Cardiac muscle cell (in vitro differentiated cells and primary cell): ENCODE measurements around the gene SLC7A9. TPM values are rescaled to one million over a fixed set of nuclear protein-coding genes. Genes with fewer than 3 reads are reported as not detected.

Experiments used
- DNase-seq, 2 donors: peaks; one replicate each; pipeline versions ENCODE4 v3.0.0 to v3.0.0-alpha.2; 2010 to 2017; ENCODE audit warnings: low read depth in 1 of 2, low spot score in 1 of 2
- H3K27ac ChIP-seq: fragments of 200-600 bp; sonication (generic); 2 replicates; pipeline ENCODE4 v1.5.1; 2016
- H3K27me3 ChIP-seq: fragments of 200-600 bp; sonication (generic); 2 replicates; pipeline ENCODE4 v1.6.0; 2016; ENCODE audit warnings: control low read depth
- H3K36me3 ChIP-seq: fragments of 200-600 bp; sonication (generic); 2 replicates; pipeline ENCODE4 v1.5.1; 2016; ENCODE audit warnings: control low read depth
- H3K4me1 ChIP-seq: fragments of 200-600 bp; sonication (generic); 2 replicates; pipeline ENCODE4 v1.8.1; 2017; ENCODE audit warnings: low read depth, mild to moderate bottlenecking, mixed run types
- H3K4me3 ChIP-seq: fragments of 200-600 bp; sonication (generic); 2 replicates; pipeline ENCODE4 v1.5.1; 2016; ENCODE audit warnings: mild to moderate bottlenecking
- H3K9me3 ChIP-seq: fragments of 200-600 bp; sonication (generic); 2 replicates; pipeline ENCODE4 v1.5.1; 2017; ENCODE audit warnings: low read depth, mild to moderate bottlenecking, control low read depth
- polyA plus RNA-seq: library from polyadenylated mRNA; unstranded; fragments of >200 nt; fragmentation: Nextera tagmentation; extraction: Ambion mirVana; gene quantifications from 2 replicates; pipeline ENCODE4 v1.2.1, GENCODE V29; 2016
- total RNA-seq: library from RNA; depleted of rRNA; stranded (reverse); fragments of >200 nt; gene quantifications from 2 replicates; pipeline ENCODE4 v1.2.3, GENCODE V29; 2016
- TF ChIP-seq, protein P1 (sequence below): IDR thresholded peaks from 2 replicates; pipeline ENCODE4 v1.5.1; 2012; ENCODE audit warnings: low read depth, mild to moderate bottlenecking, low read length

SLC7A9 gene
- total and polyA plus RNA-seq, 2 experiments from 2014 or later = 0.67 to 0.71 TPM

DNA sequence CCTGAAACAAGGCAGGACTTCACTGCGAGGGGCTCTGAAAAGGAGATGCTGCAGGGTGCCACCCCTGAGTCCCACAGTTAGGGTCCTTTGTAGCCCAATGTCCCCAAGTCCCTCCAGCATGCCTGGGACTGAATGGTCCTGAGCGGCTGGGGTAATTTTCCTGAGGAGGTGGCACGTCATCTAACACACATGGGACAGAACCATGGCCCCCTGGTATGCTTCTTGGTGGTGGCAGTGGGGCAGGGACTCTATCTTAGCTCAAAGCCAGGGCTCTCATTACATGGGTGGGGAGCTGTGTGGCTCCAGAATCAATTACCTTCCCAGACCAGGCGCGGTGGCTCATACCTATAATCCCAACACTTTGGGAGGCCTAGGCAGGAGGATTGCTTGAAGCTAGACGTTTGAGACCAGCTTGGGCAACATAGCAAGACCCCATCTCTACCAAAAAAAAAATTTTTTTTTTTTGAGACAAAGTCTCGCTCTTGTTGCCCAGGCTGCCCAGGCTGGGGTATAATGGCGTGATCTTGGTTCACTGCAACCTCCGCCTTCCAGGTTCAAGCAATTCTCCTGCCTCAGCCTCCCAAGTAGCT lies 7.9 kb upstream of the SLC7A9 start:
- Histone ChIP-seq H3K4me3 (no peak overlapping the region), H3K27me3 (no peaks in the 10 kb centered on the region), H3K27ac (no peak overlapping the region), H3K4me1 (no peaks in the 10 kb centered on the region), H3K9me3 (no peaks in the 10 kb centered on the region), H3K36me3 (no peaks in the 10 kb centered on the region)
- TF ChIP-seq, protein P1, sequence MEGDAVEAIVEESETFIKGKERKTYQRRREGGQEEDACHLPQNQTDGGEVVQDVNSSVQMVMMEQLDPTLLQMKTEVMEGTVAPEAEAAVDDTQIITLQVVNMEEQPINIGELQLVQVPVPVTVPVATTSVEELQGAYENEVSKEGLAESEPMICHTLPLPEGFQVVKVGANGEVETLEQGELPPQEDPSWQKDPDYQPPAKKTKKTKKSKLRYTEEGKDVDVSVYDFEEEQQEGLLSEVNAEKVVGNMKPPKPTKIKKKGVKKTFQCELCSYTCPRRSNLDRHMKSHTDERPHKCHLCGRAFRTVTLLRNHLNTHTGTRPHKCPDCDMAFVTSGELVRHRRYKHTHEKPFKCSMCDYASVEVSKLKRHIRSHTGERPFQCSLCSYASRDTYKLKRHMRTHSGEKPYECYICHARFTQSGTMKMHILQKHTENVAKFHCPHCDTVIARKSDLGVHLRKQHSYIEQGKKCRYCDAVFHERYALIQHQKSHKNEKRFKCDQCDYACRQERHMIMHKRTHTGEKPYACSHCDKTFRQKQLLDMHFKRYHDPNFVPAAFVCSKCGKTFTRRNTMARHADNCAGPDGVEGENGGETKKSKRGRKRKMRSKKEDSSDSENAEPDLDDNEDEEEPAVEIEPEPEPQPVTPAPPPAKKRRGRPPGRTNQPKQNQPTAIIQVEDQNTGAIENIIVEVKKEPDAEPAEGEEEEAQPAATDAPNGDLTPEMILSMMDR = no peak
- DNase-seq = no peak

DNA sequence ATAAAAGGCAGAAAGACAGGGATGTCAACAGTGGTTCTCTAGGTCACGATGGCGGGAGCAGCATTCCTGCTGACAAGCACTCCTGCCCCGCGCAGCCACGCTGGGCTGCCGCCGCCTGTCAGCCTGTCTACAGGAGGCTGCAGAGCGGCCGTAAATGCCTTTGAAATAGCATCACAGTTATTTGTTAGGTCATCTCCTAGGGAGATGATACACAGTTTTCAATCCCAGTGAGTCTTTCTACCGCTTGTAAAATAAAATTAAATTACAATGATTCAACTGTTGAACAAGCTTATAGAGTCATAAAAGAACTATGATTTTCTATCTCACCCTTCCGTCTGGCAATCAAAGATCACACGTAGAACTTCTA lies 7.3 kb upstream of the SLC7A9 start:
- no peaks in the 10 kb centered on the region for H3K36me3 ChIP-seq
- H3K4me1 ChIP-seq = no peaks in the 10 kb centered on the region
- no peak overlapping the region for H3K4me3 ChIP-seq
- H3K9me3 ChIP-seq = no peaks in the 10 kb centered on the region
- H3K27ac ChIP-seq = no peak overlapping the region
- no peaks in the 10 kb centered on the region for H3K27me3 ChIP-seq
- TF ChIP-seq, protein P1 = no peak
- DNase-seq = peak in 1 of 2 donors; percentile 12

DNA sequence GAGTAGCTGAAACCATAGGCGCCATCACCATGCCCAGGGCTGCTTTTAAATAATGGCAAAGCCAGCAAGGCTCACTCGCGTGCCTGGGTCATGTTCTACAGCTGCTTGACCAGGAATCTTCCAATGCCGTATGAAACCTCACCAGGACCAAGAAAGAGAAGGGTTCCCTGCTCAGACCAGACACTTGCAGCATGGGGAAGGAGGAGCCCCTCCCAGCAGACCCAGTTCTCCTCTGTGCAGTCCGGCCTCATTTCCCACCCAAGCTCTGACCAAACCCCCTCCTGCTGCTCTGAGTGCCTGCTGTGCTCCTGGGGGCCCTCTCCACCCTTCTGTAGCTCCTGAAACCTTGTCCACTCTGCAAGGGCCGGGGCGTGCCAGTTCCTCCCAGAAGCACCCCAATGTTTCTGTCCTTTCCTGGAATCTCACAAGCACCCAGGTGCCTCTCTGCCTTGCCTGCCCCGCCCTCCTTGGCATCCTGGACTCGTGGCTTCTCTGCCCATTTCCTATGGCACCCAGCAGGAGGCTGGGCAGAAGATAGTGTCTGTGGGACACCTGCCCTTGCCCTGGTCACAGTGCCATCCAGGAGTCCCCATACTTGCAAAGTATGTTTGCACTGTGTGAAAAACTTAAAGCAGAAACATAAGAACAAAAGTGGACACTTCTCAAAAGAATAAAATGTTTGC lies 6.8 kb upstream of the SLC7A9 start:
- no peaks in the 10 kb centered on the region for H3K36me3 ChIP-seq
- H3K27me3 ChIP-seq = no peaks in the 10 kb centered on the region
- H3K4me3 ChIP-seq = no peak overlapping the region
- no peaks in the 10 kb centered on the region for H3K4me1 ChIP-seq
- TF ChIP-seq, protein P1 = no peak
- no peak for DNase-seq
- H3K27ac ChIP-seq = no peak overlapping the region
- H3K9me3 ChIP-seq = no peaks in the 10 kb centered on the region

DNA sequence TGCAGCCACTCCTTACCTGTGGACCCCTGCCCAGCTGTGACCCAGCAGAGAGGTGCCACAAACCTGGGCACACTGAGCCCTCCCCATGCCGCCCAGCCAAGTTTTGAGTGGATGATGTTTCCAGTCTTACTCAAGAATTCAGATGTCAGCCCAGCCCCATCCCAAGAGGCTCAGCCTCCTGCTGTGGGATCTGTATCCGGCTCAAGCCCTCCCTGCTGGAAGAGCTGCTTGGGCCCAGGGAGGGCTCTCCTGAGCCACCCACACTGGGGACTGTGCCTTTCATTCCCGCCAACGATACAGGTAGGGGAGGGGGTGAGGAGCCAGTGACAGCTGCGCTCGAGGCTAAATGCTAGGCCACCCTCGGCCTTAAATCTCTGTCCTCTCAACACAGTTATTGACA lies 5.9 kb upstream of the SLC7A9 start:
- no peaks in the 10 kb centered on the region for H3K36me3 ChIP-seq
- no peak for DNase-seq
- TF ChIP-seq, protein P1 = no peak
- no peaks in the 10 kb centered on the region for H3K27me3 ChIP-seq
- no peaks in the 10 kb centered on the region for H3K9me3 ChIP-seq
- H3K4me3 ChIP-seq = no peak overlapping the region
- no peaks in the 10 kb centered on the region for H3K4me1 ChIP-seq
- H3K27ac ChIP-seq = no peak overlapping the region

DNA sequence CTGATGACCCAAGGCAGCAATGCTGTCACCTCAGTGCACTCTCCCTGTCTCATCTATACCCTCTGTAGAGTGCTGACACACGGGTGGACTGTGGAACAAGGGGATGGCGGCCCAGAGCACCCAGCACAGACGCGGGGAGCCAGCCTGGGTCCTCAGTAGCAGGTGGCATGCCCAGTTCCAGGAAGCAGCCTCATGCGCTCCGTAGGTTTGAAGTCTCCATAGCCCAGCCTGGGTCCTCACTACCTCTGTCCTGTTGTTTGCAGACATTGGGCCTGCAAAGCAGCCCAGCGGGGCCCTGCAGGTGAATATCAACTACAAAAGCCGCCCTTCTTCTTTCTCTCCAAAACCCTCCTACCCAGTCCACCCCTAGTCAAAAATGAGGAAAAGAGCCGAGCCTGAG lies 5.0 kb upstream of the SLC7A9 start:
- Histone ChIP-seq H3K4me3 (no peak overlapping the region), H3K4me1 (no peaks in the 10 kb centered on the region), H3K27ac (no peak overlapping the region), H3K27me3 (no peaks in the 10 kb centered on the region), H3K9me3 (no peaks in the 10 kb centered on the region), H3K36me3 (no peaks in the 10 kb centered on the region)
- no peak for DNase-seq
- TF ChIP-seq, protein P1 = no peak
